IPS-11a (cell line): ENCODE results near the gene ADAMTS17.

Source experiments
- H3K4me3 ChIP-seq: one replicate; pipeline ENCODE4 v1.5.1; 2013; ENCODE audit warnings: low read depth, low read length, control low read depth

The ADAMTS17 gene

GRCh38 chr15:100114100-100114499 is 227.7 kb downstream of the ADAMTS17 start:
- no peak overlapping the region for H3K4me3 ChIP-seq

GRCh38 chr15:100113351-100114080 is 228.3 kb downstream of the ADAMTS17 start:
- H3K4me3 ChIP-seq: no peak overlapping the region

- H3K4me3 ChIP-seq: no peak overlapping the region
Measured at GRCh38 chr15:100112636-100113305, 229.0 kb downstream of the ADAMTS17 start.

- H3K4me3 ChIP-seq: no peak overlapping the region
Measured at GRCh38 chr15:100112061-100112420, 229.7 kb downstream of the ADAMTS17 start.

- no peak overlapping the region for H3K4me3 ChIP-seq
Measured at GRCh38 chr15:100111125-100112060, 230.4 kb downstream of the ADAMTS17 start.

- no peak overlapping the region for H3K4me3 ChIP-seq
Measured at GRCh38 chr15:100109486-100110035, 232.2 kb downstream of the ADAMTS17 start.

GRCh38 chr15:100108846-100109245 is 232.9 kb downstream of the ADAMTS17 start:
- H3K4me3 ChIP-seq: no peak overlapping the region

- H3K4me3 ChIP-seq: no peak overlapping the region
Measured at GRCh38 chr15:100108346-100108745, 233.4 kb downstream of the ADAMTS17 start.

GRCh38 chr15:100107606-100108225 is 234.1 kb downstream of the ADAMTS17 start:
- no peak overlapping the region for H3K4me3 ChIP-seq

GRCh38 chr15:100107151-100107550 is 234.6 kb downstream of the ADAMTS17 start:
- no peak overlapping the region for H3K4me3 ChIP-seq

- no peak overlapping the region for H3K4me3 ChIP-seq
Measured at GRCh38 chr15:100106732-100107131, 235.0 kb downstream of the ADAMTS17 start.

GRCh38 chr15:100105101-100105500 is 236.7 kb downstream of the ADAMTS17 start:
- H3K4me3 ChIP-seq: no peak overlapping the region

GRCh38 chr15:100104245-100104644 is 237.5 kb downstream of the ADAMTS17 start:
- no peak overlapping the region for H3K4me3 ChIP-seq

- H3K4me3 ChIP-seq: no peak overlapping the region
Measured at GRCh38 chr15:100103828-100104227, 237.9 kb downstream of the ADAMTS17 start.

GRCh38 chr15:100101426-100102089 is 240.2 kb downstream of the ADAMTS17 start:
- H3K4me3 ChIP-seq: no peak overlapping the region

- H3K4me3 ChIP-seq: no peak overlapping the region
Measured at GRCh38 chr15:100100926-100101325, 240.8 kb downstream of the ADAMTS17 start.

- no peak overlapping the region for H3K4me3 ChIP-seq
Measured at GRCh38 chr15:100099976-100100375, 241.8 kb downstream of the ADAMTS17 start.

- no peak overlapping the region for H3K4me3 ChIP-seq
Measured at GRCh38 chr15:100098705-100099104, 243.1 kb downstream of the ADAMTS17 start.

GRCh38 chr15:100097342-100098127 is 244.2 kb downstream of the ADAMTS17 start:
- H3K4me3 ChIP-seq: no peak overlapping the region
